ENCODE data around the gene FAM89B.
"Not testable (repeated sequence)": the region's sequence is repeated elsewhere in the genome, so short reads cannot be mapped to it uniquely, and the experiment has no call there.

Gene FAM89B

DNA sequence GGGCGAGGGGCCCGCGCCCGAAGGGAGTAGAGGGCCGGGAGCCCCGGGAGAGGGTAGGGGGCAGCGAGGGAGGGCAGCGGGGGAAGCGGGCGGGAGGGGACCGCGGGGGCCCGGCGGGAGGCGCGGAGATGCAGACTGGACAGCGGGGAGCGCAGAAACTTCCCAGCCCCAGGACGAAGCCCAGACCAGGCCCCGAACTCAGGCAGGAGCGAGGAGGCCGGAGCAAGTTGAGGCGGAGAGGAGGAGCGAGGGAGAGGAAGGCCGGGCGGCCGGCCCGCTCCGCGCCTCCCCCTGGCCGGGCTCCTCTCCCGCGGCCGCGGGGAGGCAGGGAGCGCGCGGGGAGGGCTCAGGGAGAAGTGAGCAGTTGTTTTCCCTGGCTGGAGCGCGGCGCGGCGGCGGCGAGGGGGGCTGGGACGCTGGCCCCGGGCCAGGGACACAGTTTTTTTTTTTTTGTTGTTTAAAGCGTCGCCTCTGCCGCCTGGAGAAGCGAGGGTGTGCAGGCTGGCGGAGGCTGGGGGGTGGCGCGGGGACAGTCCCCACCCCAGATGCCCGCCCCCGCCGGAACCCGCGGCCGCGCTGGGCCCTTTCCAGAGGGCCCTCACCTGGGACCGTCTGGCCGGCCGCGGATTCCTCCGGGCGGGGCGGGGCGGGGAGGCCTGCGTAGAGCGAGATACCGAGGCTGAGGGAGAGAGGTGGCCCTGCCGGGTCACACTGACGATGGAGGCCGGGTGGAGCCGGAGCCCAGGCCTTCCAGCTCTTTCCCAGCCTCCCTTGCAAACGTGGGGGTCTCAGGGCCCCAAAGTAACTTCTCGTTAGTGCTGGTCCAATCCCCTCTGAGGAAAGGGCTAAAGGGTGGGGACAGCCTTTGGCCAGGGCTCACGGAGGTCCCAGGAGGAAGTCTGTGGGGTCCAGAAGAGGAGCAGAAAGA lies 14.1 kb upstream of the FAM89B start, which contains the start of gene LTBP3:
Gene LTBP3, minus strand, starts transcription at position 358 of the 928 bp plus-strand sequence. CDS start 400 bp downstream, outside the sequence.
- DNase-seq = peak; percentile 57

GRCh38 chr11:65558930-65559509 lies 13.3 kb upstream of the FAM89B start:
- no peak for DNase-seq

- DNase-seq = no peak
Measured at GRCh38 chr11:65559535-65559934, 12.8 kb upstream of the FAM89B start.

GRCh38 chr11:65559951-65560537 lies 12.3 kb upstream of the FAM89B start:
- DNase-seq = no peak

- DNase-seq = no peak
Measured at GRCh38 chr11:65560555-65561418, 11.6 kb upstream of the FAM89B start.

DNA sequence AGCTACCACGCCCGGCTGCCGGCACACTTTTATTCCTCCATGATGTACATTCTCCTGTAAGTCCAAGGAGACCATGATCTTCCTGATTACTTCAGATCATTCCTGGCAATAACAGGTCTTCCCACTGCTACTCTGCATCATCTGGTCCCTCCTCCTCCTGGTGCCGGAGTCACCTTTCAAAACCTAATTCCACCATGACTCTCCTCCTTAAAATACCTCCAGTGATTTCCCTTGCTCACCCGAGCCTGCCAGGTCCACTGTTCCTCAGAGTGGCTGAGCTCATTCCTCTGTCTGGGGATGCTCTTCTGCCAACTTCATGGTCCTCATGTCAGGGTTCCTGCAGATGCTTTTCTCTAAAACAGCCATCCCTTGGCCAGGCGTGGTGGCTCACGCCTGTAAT lies 10.3 kb upstream of the FAM89B start:
- no peak for DNase-seq

GRCh38 chr11:65562788-65563187 lies 9.6 kb upstream of the FAM89B start:
- DNase-seq = no peak

DNA sequence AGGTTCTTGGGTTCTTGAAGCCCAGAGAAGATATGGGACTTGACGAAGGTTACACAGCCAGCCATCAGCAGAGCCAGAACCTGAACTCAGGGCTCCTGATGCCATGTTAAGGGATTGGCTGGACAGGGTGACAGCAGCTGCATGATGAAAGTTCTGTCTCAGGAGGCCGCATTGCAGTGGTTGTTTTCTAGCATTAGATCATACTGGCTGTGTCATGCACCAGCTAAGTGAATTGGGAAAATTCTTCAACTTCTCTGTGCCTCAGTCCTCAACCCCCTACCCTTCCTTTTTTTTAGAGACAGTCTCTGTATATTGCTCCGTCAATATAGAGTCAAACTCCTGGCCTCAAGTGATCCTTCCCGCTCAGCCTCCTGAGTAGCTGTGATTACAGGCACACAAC lies 8.7 kb upstream of the FAM89B start:
- no peak for DNase-seq

DNA sequence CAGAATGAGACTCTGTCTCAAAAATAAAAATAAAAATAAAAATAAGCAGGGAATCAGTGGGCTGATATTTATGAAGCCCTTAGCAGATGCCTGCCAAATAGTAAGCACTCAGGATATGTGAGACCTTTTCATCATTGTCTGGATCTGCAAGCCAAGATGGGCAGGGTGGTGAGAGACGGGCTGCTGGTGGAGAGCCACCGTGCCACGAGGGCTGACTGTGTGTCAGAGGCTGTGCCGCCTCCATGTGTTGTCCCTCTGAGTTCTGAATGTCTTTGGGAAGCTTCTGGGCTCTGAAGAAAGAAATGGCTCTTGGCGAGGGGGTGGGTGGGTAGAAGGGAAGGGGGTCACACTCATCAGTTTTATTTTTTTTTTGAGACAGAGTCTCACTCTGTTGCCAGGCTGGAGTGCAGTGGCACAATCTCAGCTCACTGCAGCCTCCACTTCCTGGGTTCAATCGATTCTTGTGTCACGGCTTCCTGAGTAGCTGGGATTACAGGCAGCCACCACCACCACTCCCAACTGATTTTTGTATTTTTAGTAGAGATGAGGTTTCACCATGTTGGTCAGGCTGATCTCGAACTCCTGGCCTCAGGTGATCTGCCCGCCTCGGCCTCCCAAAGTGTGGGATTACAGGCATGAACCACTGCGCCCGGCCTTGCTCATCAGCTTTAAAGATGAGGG lies 7.3 kb upstream of the FAM89B start:
- not testable (repeated sequence) for DNase-seq

DNA sequence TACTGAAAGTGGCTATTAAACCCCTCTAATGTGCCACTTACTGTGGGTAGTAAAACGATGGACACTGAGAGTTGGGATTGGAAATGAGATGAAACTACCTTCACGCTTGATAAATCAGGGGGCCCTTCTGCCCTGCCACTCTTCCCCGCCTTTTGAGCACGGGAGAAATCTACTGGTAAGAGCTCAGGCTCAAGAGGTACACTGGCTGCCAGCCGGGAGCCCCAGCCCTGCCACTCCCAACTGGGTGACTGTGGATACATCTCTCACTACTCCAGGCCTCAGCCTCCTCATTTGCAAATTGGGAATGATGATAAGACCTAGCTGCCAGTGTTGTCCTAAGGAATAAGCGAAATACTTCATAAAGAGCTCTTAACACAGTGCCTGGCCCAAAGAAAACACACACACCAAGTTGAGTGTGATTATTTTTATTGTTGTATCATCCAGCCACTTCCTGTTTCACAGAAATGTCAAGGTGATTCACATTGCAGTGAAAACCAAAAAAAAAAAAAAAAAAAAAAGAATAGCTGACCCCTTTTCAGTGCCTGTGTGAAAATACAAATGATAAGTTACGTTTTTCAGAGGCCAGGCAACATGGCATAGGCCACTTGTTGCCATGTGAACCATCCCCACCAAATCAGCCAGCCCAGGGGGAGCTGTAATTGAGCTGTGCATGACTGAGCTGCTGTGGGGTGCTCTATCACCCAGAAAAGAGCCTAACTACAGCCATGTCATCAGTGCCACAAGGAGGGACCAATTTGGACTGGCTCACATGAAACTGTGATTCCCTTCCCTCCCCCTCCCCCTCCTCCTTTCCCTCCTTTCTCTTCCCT lies 6.5 kb upstream of the FAM89B start:
- DNase-seq = no peak

DNA sequence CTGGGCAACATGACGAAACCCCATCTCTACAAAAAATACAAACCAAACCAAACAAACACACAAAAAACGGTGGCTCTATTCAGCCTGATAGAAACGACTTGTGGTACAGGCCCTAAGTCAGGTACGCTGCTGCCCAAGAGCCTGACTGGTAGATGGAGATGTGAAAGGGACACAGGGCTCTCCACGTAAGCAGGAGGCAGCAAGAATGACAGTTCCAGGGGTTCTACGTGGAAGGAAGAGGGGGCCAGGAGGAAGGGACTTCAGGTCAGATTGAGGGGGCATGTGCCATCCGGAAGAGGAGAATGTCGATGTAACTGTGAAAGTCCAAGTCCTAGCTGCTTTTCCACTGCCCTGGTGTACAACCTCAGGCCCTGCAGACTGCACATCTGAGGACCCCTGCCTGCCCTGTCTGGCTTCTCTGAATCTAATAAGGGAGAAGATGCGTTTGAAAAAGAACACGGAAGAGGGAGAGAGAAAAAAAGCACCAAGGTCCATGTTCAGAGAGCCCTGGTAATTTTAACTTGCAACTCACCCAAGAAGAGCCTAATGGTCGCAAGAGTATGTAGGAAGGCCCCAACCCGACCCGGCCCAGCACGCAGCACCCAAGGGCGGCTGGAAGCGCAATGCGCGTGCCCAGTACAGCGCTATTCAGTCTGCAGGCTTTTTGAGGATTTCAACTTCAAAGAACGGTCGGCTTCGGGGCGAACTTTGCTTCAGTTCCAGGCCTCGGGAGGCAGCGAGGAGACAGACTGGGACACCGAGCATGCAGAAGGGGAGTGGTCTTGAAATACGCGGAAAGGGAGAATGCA lies 3.0 kb upstream of the FAM89B start:
- DNase-seq = no peak

DNA sequence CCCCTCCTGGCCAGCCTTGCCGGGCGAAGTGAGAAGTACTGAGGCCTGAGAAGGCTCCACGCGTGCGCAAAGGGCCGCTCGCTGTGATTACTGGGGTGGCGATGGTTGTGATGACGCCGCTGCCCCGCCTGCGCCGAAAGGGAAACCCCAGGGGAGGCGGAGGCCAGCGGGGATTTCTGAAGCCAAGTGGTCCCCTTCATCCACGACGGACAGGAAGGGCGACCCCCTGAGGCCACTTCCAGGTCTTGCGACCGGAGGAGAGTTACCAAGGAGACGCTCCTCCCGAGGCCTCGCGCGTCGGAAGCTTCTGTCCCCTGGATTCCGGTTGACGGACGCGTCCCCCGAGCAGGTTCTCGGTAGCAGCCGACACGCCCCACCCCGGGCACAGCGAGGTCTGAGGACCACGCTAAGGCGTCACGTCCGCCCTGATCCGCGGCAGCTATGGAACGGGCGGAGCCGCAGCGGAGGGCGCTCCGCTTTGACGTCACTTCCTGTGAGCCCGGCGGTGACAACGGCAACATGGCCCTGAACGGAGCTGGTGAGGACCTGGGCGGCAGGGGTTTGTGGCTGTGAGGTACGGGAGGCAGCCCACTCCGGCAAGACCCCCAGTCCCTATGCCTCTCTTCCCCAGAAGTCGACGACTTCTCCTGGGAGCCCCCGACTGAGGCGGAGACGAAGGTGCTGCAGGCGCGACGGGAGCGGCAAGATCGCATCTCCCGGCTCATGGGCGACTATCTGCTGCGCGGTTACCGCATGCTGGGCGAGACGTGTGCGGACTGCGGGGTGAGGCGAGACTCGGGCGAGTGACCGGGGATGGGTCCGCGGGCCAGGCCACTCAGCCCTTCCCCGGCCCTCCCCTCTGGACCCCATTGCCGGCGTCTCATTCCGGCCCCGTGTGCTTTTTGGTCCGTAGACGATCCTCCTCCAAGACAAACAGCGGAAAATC lies 2.1 kb upstream of the FAM89B start, which contains the start of gene ZNRD2:
Gene ZNRD2, plus strand, starts transcription at position 505 of the 946 bp plus-strand sequence. Its CDS starts 15 bp downstream, at position 520.
- DNase-seq = peak; percentile 98

GRCh38 chr11:65571420-65571819 lies 918 bp upstream of the FAM89B start:
- DNase-seq = no peak

DNA sequence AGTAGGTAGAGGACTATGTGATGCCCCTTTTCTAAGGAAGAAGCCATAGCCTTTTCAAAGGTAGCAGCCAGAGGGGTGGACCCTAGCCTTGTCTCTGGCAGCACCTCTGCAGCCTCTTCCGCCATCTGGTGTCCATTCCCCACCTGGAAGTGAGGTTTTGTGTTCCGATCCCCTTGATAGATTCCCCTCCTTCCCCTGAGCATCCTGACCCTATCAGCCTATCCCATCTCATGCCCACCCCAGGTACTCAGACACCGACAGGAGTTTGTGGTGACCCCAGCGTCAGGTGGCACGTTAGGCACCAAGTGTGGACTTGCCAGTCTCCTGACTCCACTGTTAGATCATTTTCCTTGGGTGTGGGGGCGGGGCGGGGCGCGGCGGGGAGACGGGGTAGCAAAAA lies 398 bp upstream of the FAM89B start:
- DNase-seq = no peak

DNA sequence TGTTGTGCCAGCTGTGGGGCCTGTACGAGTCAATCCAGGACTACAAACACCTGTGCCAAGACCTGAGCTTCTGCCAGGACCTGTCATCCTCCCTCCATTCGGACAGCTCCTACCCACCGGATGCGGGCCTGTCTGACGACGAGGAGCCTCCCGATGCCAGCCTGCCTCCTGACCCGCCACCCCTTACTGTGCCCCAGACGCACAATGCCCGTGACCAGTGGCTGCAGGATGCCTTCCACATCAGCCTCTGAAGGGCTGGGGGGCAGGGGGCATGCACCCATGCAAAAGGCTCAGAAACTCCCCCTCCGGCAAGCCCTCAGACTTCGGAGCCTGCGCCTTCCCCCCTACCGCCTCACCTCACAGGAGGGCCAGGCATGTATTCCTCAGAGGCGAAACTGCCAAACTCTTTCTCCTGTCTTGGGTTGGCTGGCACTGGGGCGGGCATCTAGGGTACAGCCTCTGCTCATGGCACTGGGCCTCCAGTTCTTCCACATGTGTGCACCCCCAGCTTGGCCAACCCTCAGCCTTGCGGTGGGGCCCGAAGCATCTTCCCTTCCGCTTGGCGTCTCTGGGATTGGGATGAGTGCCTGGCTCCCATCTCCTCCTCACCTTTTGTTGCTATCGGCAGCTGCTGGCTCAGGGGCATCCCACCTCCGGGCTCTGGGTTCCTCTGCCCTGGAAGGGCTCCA lies 1.2 kb downstream of the FAM89B start:
- no peak for DNase-seq

DNA sequence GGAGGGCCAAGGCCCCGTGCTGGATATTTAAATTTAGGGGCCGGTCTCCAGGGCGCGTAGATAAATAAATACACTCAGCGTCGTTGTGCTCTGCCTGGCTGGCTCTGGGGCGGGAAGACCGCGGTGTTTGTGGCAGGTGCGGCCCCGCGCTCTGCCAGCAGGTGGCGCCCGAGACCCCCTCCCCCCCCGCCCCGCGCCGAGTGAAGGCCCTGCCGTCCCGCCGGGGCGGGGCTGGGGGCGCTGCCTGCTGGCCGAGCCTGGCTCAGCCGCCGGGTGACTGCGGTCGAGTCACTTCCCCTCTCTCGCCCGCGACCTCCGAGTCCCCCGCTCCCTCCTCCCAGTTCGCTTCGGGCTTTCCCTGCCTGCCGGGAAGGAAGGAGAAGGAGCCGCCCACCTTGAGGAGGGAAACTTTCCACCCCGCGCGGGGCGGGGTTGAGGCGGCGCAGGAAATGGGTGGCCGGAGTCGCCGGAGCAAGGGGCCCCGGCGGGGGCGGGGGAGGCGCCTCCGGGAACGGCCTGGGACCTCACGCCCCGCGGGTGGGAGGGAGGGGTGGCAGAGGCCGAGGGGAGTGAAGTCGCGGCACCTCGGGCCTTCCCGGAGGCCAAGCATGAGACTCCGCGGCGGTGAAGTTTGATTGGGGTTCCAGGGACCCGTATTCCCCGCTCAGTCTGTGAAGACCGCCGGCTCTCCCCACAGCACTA lies 1.9 kb downstream of the FAM89B start:
- DNase-seq = peak; percentile 66

GRCh38 chr11:65574811-65575567 lies 2.7 kb downstream of the FAM89B start:
- no peak for DNase-seq
